Fibroblast of lung (primary cell): ENCODE data around the gene LTA4H. TPM values are rescaled to one million over a fixed set of nuclear protein-coding genes. Genes with fewer than 3 reads are reported as not detected.

Experiments used
- DNase-seq, 2 donors: peaks; one replicate each; pipeline versions ENCODE4 v3.0.0 to v3.0.0-alpha.2; 2010; ENCODE audit warnings: low read depth in 2 of 2
- H2AFZ ChIP-seq: 2 replicates; pipeline ENCODE4 v1.5.1; 2012; ENCODE audit warnings: low read length, control low read depth, inconsistent platforms
- H3K27ac ChIP-seq: 2 replicates; pipeline ENCODE4 v1.5.1; 2011; ENCODE audit warnings: low read length, control low read depth; ENCODE audit not compliant: insufficient read depth
- H3K27me3 ChIP-seq: 2 replicates; pipeline ENCODE4 v1.5.1; 2011; ENCODE audit warnings: mild to moderate bottlenecking, low read length; ENCODE audit not compliant: control insufficient read depth, insufficient read depth
- H3K36me3 ChIP-seq: 2 replicates; pipeline ENCODE4 v1.5.1; 2011; ENCODE audit warnings: low read length; ENCODE audit not compliant: control insufficient read depth, insufficient read depth
- H3K4me1 ChIP-seq: 2 replicates; pipeline ENCODE4 v1.5.1; 2011; ENCODE audit warnings: low read length; ENCODE audit not compliant: control insufficient read depth, insufficient read depth; ENCODE audit errors: extremely low read depth
- H3K4me2 ChIP-seq: 2 replicates; pipeline ENCODE4 v1.5.1; 2011; ENCODE audit warnings: low read length, control low read depth; ENCODE audit not compliant: insufficient read depth; ENCODE audit errors: extremely low read depth
- H3K4me3 ChIP-seq, 4 experiments: fragments of 200-600 bp in 1 of 4; sonication (generic) in 1 of 4; replicated peaks in 1 of 4; 2 replicates each; pipeline ENCODE4 v1.5.1; 2011 to 2016; ENCODE audit warnings: low read length in 4 of 4, low read depth in 3 of 4, mild to moderate bottlenecking in 3 of 4, control low read depth in 2 of 4, inconsistent platforms in 1 of 4, mixed read lengths in 1 of 4; ENCODE audit not compliant: insufficient read depth in 1 of 4; ENCODE audit errors: control extremely low read depth in 1 of 4
- H3K79me2 ChIP-seq: 2 replicates; pipeline ENCODE4 v1.5.1; 2012; ENCODE audit warnings: mild to moderate bottlenecking, low read length, inconsistent platforms; ENCODE audit not compliant: control insufficient read depth, insufficient read depth
- H3K9ac ChIP-seq: 2 replicates; pipeline ENCODE4 v1.5.1; 2011; ENCODE audit warnings: mild to moderate bottlenecking, low read length, control low read depth; ENCODE audit not compliant: insufficient read depth
- H3K9me3 ChIP-seq: 2 replicates; pipeline ENCODE4 v1.5.1; 2012; ENCODE audit warnings: low read depth, low read length; ENCODE audit not compliant: control insufficient read depth, insufficient read depth
- H4K20me1 ChIP-seq: 2 replicates; pipeline ENCODE4 v1.5.1; 2011; ENCODE audit warnings: low read length; ENCODE audit not compliant: control insufficient read depth, insufficient read depth; ENCODE audit errors: extremely low read depth
- EZH2 ChIP-seq: IDR thresholded peaks from 2 replicates; pipeline ENCODE4 v1.5.1; 2012; ENCODE audit warnings: low read length, control low read depth, mild to moderate bottlenecking; ENCODE audit errors: missing control alignments
- polyA plus RNA-seq, 2 donors: library from polyadenylated mRNA; depleted of rRNA in 1 of 2; stranded (reverse) in 1 of 2; unstranded in 1 of 2; fragments of >200 nt; gene quantifications; 2 replicates each; pipeline ENCODE4 v1.2.1, GENCODE V29; 2011 to 2012; ENCODE audit warnings: missing spikeins in 1 of 2
- total RNA-seq: library from RNA; depleted of rRNA; stranded (reverse); fragments of >200 nt; gene quantifications from 2 replicates; pipeline ENCODE4 v1.2.1, GENCODE V29; 2014
- TF ChIP-seq, protein P1 (sequence below), 2 donors: IDR thresholded peaks in 1 of 2; conservative IDR thresholded peaks in 1 of 2; 1 replicate in 1 of 2; 2 replicates in 1 of 2; pipeline ENCODE4 v1.5.1; 2011 to 2012; ENCODE audit warnings: low read length in 2 of 2, control low read depth in 1 of 2, inconsistent platforms in 1 of 2, low read depth in 1 of 2, mild to moderate bottlenecking in 1 of 2

The LTA4H gene
- total and polyA plus RNA-seq, 2 donors (not counting 1 experiment from before 2014, with no cell fraction given): 81.1 to 100 TPM

- H3K36me3 ChIP-seq: no peaks in the 10 kb centered on the region
- no peak overlapping the region for H3K27ac ChIP-seq
- no peak overlapping the region for H2AFZ ChIP-seq
- H3K9me3 ChIP-seq: no peaks in the 10 kb centered on the region
- no peak for TF ChIP-seq EZH2
- TF ChIP-seq, protein P1, sequence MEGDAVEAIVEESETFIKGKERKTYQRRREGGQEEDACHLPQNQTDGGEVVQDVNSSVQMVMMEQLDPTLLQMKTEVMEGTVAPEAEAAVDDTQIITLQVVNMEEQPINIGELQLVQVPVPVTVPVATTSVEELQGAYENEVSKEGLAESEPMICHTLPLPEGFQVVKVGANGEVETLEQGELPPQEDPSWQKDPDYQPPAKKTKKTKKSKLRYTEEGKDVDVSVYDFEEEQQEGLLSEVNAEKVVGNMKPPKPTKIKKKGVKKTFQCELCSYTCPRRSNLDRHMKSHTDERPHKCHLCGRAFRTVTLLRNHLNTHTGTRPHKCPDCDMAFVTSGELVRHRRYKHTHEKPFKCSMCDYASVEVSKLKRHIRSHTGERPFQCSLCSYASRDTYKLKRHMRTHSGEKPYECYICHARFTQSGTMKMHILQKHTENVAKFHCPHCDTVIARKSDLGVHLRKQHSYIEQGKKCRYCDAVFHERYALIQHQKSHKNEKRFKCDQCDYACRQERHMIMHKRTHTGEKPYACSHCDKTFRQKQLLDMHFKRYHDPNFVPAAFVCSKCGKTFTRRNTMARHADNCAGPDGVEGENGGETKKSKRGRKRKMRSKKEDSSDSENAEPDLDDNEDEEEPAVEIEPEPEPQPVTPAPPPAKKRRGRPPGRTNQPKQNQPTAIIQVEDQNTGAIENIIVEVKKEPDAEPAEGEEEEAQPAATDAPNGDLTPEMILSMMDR (conservative IDR thresholded peaks at IDR 0.05 in 1 of 2, IDR thresholded peaks at IDR 0.05 in 1 of 2; ENCODE audit: low read depth in 1 of 2, low read length in 2 of 2): no peak
- H4K20me1 ChIP-seq: no peaks in the 10 kb centered on the region
- H3K27me3 ChIP-seq: no peaks in the 10 kb centered on the region
- peaks cover 8% of the 10 kb centered on the region for H3K4me1 ChIP-seq
- H3K4me2 ChIP-seq: no peak overlapping the region
- DNase-seq: no peak
- no peaks in the 10 kb centered on the region for H3K79me2 ChIP-seq
- no peak overlapping the region for H3K9ac ChIP-seq
- no peak overlapping the region for H3K4me3 ChIP-seq
Observed at GRCh38 chr12:96046543-96047228, 11.3 kb upstream of the LTA4H start.

GRCh38 chr12:96045566-96045965 lies 10.2 kb upstream of the LTA4H start:
- H3K27me3 ChIP-seq: no peaks in the 10 kb centered on the region
- peaks cover 8% of the 10 kb centered on the region for H3K4me1 ChIP-seq
- no peaks in the 10 kb centered on the region for H3K79me2 ChIP-seq
- no peak overlapping the region for H3K27ac ChIP-seq
- H3K36me3 ChIP-seq: no peaks in the 10 kb centered on the region
- H3K4me2 ChIP-seq: no peak overlapping the region
- H4K20me1 ChIP-seq: no peaks in the 10 kb centered on the region
- no peak overlapping the region for H3K9ac ChIP-seq
- no peak for DNase-seq
- no peak overlapping the region for H2AFZ ChIP-seq
- no peak for TF ChIP-seq EZH2
- TF ChIP-seq, protein P1 (conservative IDR thresholded peaks at IDR 0.05 in 1 of 2, IDR thresholded peaks at IDR 0.05 in 1 of 2; ENCODE audit: low read depth in 1 of 2, low read length in 2 of 2): no peak
- no peaks in the 10 kb centered on the region for H3K9me3 ChIP-seq
- no peak overlapping the region for H3K4me3 ChIP-seq

- no peaks in the 10 kb centered on the region for H4K20me1 ChIP-seq
- H3K4me2 ChIP-seq: no peak overlapping the region
- H3K36me3 ChIP-seq: no peaks in the 10 kb centered on the region
- no peak overlapping the region for H3K4me3 ChIP-seq
- peaks cover 8% of the 10 kb centered on the region for H3K4me1 ChIP-seq
- no peak for DNase-seq
- TF ChIP-seq, protein P1 (conservative IDR thresholded peaks at IDR 0.05 in 1 of 2, IDR thresholded peaks at IDR 0.05 in 1 of 2; ENCODE audit: low read depth in 1 of 2, low read length in 2 of 2): no peak
- TF ChIP-seq EZH2: no peak
- no peaks in the 10 kb centered on the region for H3K79me2 ChIP-seq
- H3K27ac ChIP-seq: no peak overlapping the region
- H3K9ac ChIP-seq: no peak overlapping the region
- H3K27me3 ChIP-seq: no peaks in the 10 kb centered on the region
- H3K9me3 ChIP-seq: no peaks in the 10 kb centered on the region
- H2AFZ ChIP-seq: no peak overlapping the region
Observed at GRCh38 chr12:96044943-96045290, 9.5 kb upstream of the LTA4H start.
